Hepatocyte (in vitro differentiated cells): ENCODE measurements around the gene RIC8A. TPM values are rescaled to one million over a fixed set of nuclear protein-coding genes. Genes with fewer than 3 reads are reported as not detected.

Experiments used
- DNase-seq: peaks from one replicate; pipeline ENCODE4 v3.0.0-alpha.2; 2016; ENCODE audit warnings: low spot score
- H2AFZ ChIP-seq: fragments of 200-600 bp; sonication (generic); 2 replicates; pipeline ENCODE4 v1.6.0; 2016; ENCODE audit warnings: antibody characterized with exemption, mild to moderate bottlenecking
- H3K27ac ChIP-seq: fragments of 200-600 bp; sonication (generic); 2 replicates; pipeline ENCODE4 v1.5.1; 2016; ENCODE audit warnings: mild to moderate bottlenecking
- H3K27me3 ChIP-seq: fragments of 200-600 bp; sonication (generic); 2 replicates; pipeline ENCODE4 v1.6.1; 2016
- H3K36me3 ChIP-seq: fragments of 200-600 bp; sonication (generic); replicated peaks from 2 replicates; pipeline ENCODE4 v1.5.1; 2016; ENCODE audit warnings: low read depth; ENCODE audit not compliant: insufficient read depth
- H3K4me1 ChIP-seq: fragments of 200-600 bp; sonication (generic); 2 replicates; pipeline ENCODE4 v1.5.1; 2016; ENCODE audit warnings: mild to moderate bottlenecking, moderate library complexity; ENCODE audit not compliant: insufficient read depth
- H3K4me2 ChIP-seq: fragments of 200-600 bp; sonication (generic); 2 replicates; pipeline ENCODE4 v1.6.0; 2016
- H3K4me3 ChIP-seq: fragments of 200-600 bp; sonication (generic); 2 replicates; pipeline ENCODE4 v1.5.1; 2016; ENCODE audit warnings: mild to moderate bottlenecking
- H3K79me2 ChIP-seq: fragments of 200-600 bp; sonication (generic); 2 replicates; pipeline ENCODE4 v1.6.0; 2017; ENCODE audit warnings: mild to moderate bottlenecking
- H3K9me2 ChIP-seq: fragments of 200-600 bp; sonication (generic); replicated peaks from 2 replicates; pipeline ENCODE4 v1.6.0; 2017; ENCODE audit warnings: mild to moderate bottlenecking; ENCODE audit not compliant: insufficient read depth
- H3K9me3 ChIP-seq: fragments of 200-600 bp; sonication (generic); 2 replicates; pipeline ENCODE4 v1.5.1; 2016; ENCODE audit warnings: low read depth, mild to moderate bottlenecking
- H4K20me1 ChIP-seq: fragments of 200-600 bp; sonication (generic); 2 replicates; pipeline ENCODE4 v1.6.0; 2016; ENCODE audit warnings: mild to moderate bottlenecking; ENCODE audit not compliant: insufficient read depth, poor library complexity, severe bottlenecking
- CTCF ChIP-seq: fragments of 200-600 bp; sonication (generic); IDR thresholded peaks from 2 replicates; pipeline ENCODE4 v1.5.1; 2016; ENCODE audit warnings: antibody characterized with exemption, mild to moderate bottlenecking; ENCODE audit not compliant: poor library complexity
- EZH2 ChIP-seq: fragments of 200-600 bp; sonication (generic); IDR thresholded peaks from 2 replicates; pipeline ENCODE4 v1.6.1; 2016; ENCODE audit warnings: antibody characterized with exemption, mild to moderate bottlenecking, borderline replicate concordance
- EZH2phosphoT487 ChIP-seq: fragments of 200-600 bp; sonication (generic); IDR thresholded peaks from one replicate; pipeline ENCODE4 v1.6.1; 2018; ENCODE audit warnings: antibody characterized with exemption, mild to moderate bottlenecking, low read depth, moderate library complexity; ENCODE audit not compliant: unreplicated experiment, severe bottlenecking
- WGBS: methylation state at CpG from one replicate; pipeline ENCODE4 v1.1.6; 2016; ENCODE audit warnings: low lambda C conversion rate; ENCODE audit errors: missing lambda C conversion rate; 5-methylcytosine and 5-hydroxymethylcytosine counted together
- polyA plus RNA-seq: library from polyadenylated mRNA; unstranded; fragments of >200 nt; fragmentation: Nextera tagmentation; extraction: Ambion mirVana; gene quantifications from 2 replicates; pipeline ENCODE4 v1.2.1, GENCODE V29; 2016
- total RNA-seq: library from RNA; depleted of rRNA; stranded (reverse); fragments of >200 nt; gene quantifications from 2 replicates; pipeline ENCODE4 v1.2.3, GENCODE V29; 2014

Gene RIC8A
- total and polyA plus RNA-seq, 2 experiments from 2014 or later = 75.6 to 82.1 TPM

- no peaks in the 10 kb centered on the region for H3K27me3 ChIP-seq
- WGBS = 92% methylated on average over 17 of the region's 17 CpGs
- H3K27ac ChIP-seq = no peak overlapping the region
- H4K20me1 ChIP-seq = peaks cover 10% of the 10 kb centered on the region
- H3K36me3 ChIP-seq = no peaks in the 10 kb centered on the region
- no peak overlapping the region for H3K4me3 ChIP-seq
- H3K9me3 ChIP-seq = no peaks in the 10 kb centered on the region
- no peak for DNase-seq
- peaks cover 33% of the 10 kb centered on the region for H3K79me2 ChIP-seq
- TF ChIP-seq CTCF (no peak), EZH2 (no peak), EZH2phosphoT487 (no peak)
- H3K4me1 ChIP-seq = peaks cover 14% of the 10 kb centered on the region
- H2AFZ ChIP-seq = no peak overlapping the region
- no peak overlapping the region for H3K4me2 ChIP-seq
- H3K9me2 ChIP-seq = no peaks in the 10 kb centered on the region
These were observed 4.9 kb downstream of the RIC8A start for GRCh38 chr11:212150-213100.

GRCh38 chr11:213111-213510 is 5.6 kb downstream of the RIC8A start:
- Histone ChIP-seq H3K36me3 (no peaks in the 10 kb centered on the region), H3K9me2 (no peaks in the 10 kb centered on the region), H3K9me3 (no peaks in the 10 kb centered on the region), H3K4me1 (peaks cover 14% of the 10 kb centered on the region), H2AFZ (no peak overlapping the region), H4K20me1 (peaks cover 10% of the 10 kb centered on the region), H3K27ac (no peak overlapping the region), H3K79me2 (peaks cover 31% of the 10 kb centered on the region), H3K4me3 (no peak overlapping the region), H3K27me3 (no peaks in the 10 kb centered on the region), H3K4me2 (no peak overlapping the region)
- WGBS = 94% methylated on average over 4 of the region's 4 CpGs
- no peak for TF ChIP-seq EZH2phosphoT487
- no peak for TF ChIP-seq EZH2
- no peak for TF ChIP-seq CTCF
- no peak for DNase-seq

GRCh38 chr11:214083-214482 is 6.6 kb downstream of the RIC8A start:
- H3K4me1 ChIP-seq = peaks cover 14% of the 10 kb centered on the region
- H2AFZ ChIP-seq = no peak overlapping the region
- no peaks in the 10 kb centered on the region for H3K9me2 ChIP-seq
- H3K27ac ChIP-seq = no peak overlapping the region
- H4K20me1 ChIP-seq = peaks cover 10% of the 10 kb centered on the region
- H3K27me3 ChIP-seq = no peaks in the 10 kb centered on the region
- H3K36me3 ChIP-seq = no peaks in the 10 kb centered on the region
- DNase-seq = no peak
- H3K4me2 ChIP-seq = no peak overlapping the region
- H3K79me2 ChIP-seq = peaks cover 24% of the 10 kb centered on the region
- TF ChIP-seq CTCF (no peak), EZH2phosphoT487 (no peak), EZH2 (no peak)
- H3K9me3 ChIP-seq = no peaks in the 10 kb centered on the region
- 89% methylated on average over 7 of the region's 7 CpGs for WGBS
- H3K4me3 ChIP-seq = no peak overlapping the region
